ENCODE data around the gene DLGAP1. TPM values are rescaled to one million over a fixed set of nuclear protein-coding genes. Genes with fewer than 3 reads are reported as not detected.

The DLGAP1 gene
- total and polyA plus RNA-seq, 10 donors: 0.11 to 6.0 (median 2.1) TPM

DNA sequence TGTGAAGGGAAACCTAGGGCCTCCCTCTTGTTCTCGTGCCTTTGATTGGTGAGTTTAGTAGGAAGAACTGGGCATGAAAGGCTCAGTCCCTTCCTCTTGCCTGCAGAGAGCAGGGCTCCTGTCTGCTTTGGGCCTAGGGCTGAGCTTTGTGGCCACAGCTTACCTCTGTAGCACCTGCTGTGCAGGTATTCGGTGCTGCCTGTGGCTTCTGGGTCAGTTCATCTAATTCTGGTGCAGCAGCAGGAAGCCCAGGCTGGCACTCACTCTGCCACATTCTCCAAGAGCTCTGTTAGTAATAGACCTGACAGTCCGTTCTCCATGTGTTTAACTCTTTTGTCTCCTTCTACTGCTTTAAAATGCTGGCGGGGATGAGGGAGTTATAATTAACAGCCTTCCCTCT, 96.5 kb downstream of the DLGAP1 start:
- no peak for TF ChIP-seq POLR2A (IDR thresholded peaks at IDR 0.05)
- no peak for TF ChIP-seq POLR2AphosphoS5 (IDR thresholded peaks at IDR 0.05)
- TF ChIP-seq, protein P1, sequence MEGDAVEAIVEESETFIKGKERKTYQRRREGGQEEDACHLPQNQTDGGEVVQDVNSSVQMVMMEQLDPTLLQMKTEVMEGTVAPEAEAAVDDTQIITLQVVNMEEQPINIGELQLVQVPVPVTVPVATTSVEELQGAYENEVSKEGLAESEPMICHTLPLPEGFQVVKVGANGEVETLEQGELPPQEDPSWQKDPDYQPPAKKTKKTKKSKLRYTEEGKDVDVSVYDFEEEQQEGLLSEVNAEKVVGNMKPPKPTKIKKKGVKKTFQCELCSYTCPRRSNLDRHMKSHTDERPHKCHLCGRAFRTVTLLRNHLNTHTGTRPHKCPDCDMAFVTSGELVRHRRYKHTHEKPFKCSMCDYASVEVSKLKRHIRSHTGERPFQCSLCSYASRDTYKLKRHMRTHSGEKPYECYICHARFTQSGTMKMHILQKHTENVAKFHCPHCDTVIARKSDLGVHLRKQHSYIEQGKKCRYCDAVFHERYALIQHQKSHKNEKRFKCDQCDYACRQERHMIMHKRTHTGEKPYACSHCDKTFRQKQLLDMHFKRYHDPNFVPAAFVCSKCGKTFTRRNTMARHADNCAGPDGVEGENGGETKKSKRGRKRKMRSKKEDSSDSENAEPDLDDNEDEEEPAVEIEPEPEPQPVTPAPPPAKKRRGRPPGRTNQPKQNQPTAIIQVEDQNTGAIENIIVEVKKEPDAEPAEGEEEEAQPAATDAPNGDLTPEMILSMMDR (IDR thresholded peaks at IDR 0.05 in 8 of 11, conservative IDR thresholded peaks at IDR 0.05 in 3 of 11): no peak
- 42 to 65% (median 59%) methylated on average over 4 of the region's 4 CpGs for WGBS, 5 donors

DNA sequence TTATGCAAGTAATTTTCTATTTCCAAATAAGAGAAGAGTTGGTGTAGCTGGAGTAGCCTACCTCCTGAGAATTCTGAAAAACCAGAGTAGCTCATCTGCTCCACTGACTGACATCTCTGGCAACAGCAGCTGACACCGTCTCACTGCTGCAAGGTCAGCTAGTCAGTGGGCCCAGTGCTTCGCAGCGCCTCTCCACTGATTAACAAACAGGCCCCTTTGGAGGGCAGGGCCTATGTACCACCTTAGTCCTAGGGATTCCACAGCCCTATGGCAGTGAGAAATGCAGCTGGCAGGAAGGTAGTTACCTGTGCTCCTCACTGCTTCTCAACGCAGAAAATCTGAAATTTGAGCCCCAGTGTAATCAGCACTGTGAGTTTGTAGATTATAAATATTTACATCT, 97.5 kb downstream of the DLGAP1 start:
- DNase-seq: no peak
- H3K36me3 ChIP-seq: no peaks in the 10 kb centered on the region
- intact Hi-C loops (cut with DNase I; ENCODE audit: low total_unique reads): no loop called here

More for the DNA sequence above, 96.5 kb downstream of the DLGAP1 start:
- no peaks in the 10 kb centered on the region for H3K27me3 ChIP-seq (replicated peaks in 1 of 7)
- no peaks in the 10 kb centered on the region for H3K4me1 ChIP-seq
- H3K4me3 ChIP-seq: no peak overlapping the region
- H3K27ac ChIP-seq: no peak overlapping the region
- no peaks in the 10 kb centered on the region for H3K36me3 ChIP-seq
- no peak for DNase-seq
- peaks cover 0 to 23% (median 10%) of the 10 kb centered on the region in 8 donors for H3K9me3 ChIP-seq
- intact Hi-C loops (cut with DNase I; ENCODE audit: low total_unique reads): no loop called here

DNA sequence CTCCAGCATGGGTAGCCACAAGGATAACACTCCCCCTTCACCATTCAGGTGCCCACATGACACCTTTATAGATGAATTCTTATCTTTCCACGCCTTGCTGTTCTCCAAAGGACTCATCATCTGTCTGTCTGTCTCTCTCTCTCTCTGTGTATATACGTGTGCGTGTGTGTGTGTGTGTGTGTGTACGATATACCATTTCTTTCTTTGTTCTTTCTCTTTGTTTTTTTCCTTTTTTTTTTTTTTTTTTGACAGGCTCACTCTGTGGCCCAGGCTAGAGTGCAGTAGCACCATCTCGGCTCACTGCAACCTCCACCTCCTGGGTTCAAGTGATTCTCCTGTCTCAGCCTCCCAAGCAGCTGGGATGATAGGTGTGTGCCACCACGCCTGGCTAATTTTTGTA, 98.2 kb downstream of the DLGAP1 start:
- H3K27ac ChIP-seq: no peak overlapping the region
- TF ChIP-seq POLR2AphosphoS5 (IDR thresholded peaks at IDR 0.05): no peak
- TF ChIP-seq, protein P1 (IDR thresholded peaks at IDR 0.05 in 8 of 11, conservative IDR thresholded peaks at IDR 0.05 in 3 of 11): no peak
- intact Hi-C loops (cut with DNase I; ENCODE audit: low total_unique reads): no loop called here

More for the DNA sequence above, 97.5 kb downstream of the DLGAP1 start:
- no peak for TF ChIP-seq POLR2AphosphoS5 (IDR thresholded peaks at IDR 0.05)
- no peak for TF ChIP-seq POLR2A (IDR thresholded peaks at IDR 0.05)
- TF ChIP-seq, protein P1 (IDR thresholded peaks at IDR 0.05 in 8 of 11, conservative IDR thresholded peaks at IDR 0.05 in 3 of 11): no peak
- no peaks in the 10 kb centered on the region for H3K4me1 ChIP-seq
- H3K27me3 ChIP-seq (replicated peaks in 1 of 7): peaks cover 0 to 4% (median 0%) of the 10 kb centered on the region in 7 donors
- 79 to 85% (median 82%) methylated on average over 4 of the region's 4 CpGs for WGBS, 5 donors
- no peak overlapping the region for H3K27ac ChIP-seq
- H3K9me3 ChIP-seq: peaks cover 0 to 16% (median 4%) of the 10 kb centered on the region in 8 donors
- no peak overlapping the region for H3K4me3 ChIP-seq

DNA sequence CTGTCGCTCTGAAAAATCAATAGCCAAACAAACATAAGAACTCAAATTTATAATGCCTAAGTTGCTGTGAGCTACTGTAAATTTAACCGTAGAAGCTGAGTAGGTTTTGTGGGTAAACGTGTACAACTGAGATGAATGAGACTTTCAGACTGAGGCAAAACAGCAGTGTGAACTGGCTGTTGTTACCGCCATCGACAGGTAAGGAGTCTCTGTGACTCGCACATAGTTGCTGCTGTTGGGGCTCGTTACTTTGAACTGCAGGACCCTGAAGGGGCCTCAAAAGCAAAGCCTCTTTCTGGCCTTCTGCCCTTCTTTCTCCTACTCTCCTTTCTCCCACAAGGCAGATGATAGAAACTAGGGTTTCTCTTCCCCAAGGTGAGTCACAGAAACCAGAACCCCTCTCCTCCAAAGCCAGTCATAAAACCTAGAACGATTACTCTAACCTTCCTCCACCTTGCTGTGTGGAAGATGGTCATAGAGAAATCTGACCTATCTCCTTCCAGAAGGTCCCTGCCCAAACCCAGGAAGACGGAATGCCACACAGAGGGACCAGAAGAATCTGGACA, 101.2 kb downstream of the DLGAP1 start:
- Histone ChIP-seq H3K9me3 (peaks cover 0 to 7% (median 2%) of the 10 kb centered on the region in 8 donors), H3K27me3 (replicated peaks in 1 of 7) (peaks cover 0 to 4% (median 0%) of the 10 kb centered on the region in 7 donors), H3K36me3 (no peaks in the 10 kb centered on the region), H3K27ac (no peak overlapping the region), H3K4me3 (no peak overlapping the region), H3K4me1 (no peaks in the 10 kb centered on the region)
- intact Hi-C loops (cut with DNase I; ENCODE audit: low total_unique reads): no loop called here
- WGBS, 5 donors: 51 to 60% (median 52%) methylated on average over 9 of the region's 9 CpGs
- TF ChIP-seq, protein P1 (IDR thresholded peaks at IDR 0.05 in 8 of 11, conservative IDR thresholded peaks at IDR 0.05 in 3 of 11): no peak
- TF ChIP-seq POLR2A (IDR thresholded peaks at IDR 0.05) (no peak), POLR2AphosphoS5 (IDR thresholded peaks at IDR 0.05) (no peak)
- DNase-seq: no peak

More for the DNA sequence above, 98.2 kb downstream of the DLGAP1 start:
- DNase-seq: no peak
- Histone ChIP-seq H3K4me1 (no peaks in the 10 kb centered on the region), H3K27me3 (replicated peaks in 1 of 7) (peaks cover 0 to 4% (median 0%) of the 10 kb centered on the region in 7 donors), H3K36me3 (no peaks in the 10 kb centered on the region), H3K4me3 (no peak overlapping the region), H3K9me3 (peaks cover 0 to 9% (median 3%) of the 10 kb centered on the region in 8 donors)
- WGBS, 5 donors: 82 to 89% (median 84%) methylated on average over 6 of the region's 6 CpGs

All from spleen (tissue), 11 donors.